ENCODE data around the gene ZNF578.

The ZNF578 gene

DNA sequence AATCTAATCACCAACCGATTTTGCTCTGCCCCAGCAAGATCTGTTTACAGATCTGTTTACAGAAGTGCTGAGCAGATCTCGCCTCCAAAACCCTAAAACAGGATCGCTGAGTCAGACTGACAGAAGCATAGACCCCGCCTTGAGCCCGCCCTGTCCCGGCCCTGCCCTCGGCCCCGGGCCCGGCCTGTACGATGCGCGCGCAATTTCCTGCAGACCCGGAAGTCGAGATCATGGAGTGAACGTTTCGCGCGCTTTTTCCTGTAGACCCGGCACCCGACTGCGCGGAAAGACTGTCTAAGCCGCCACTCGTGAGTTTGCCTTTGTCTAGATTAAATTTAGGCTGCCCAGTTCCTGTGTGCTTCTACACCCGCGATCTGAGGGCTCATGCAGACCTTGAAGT, 24.4 kb upstream of the ZNF578 start, which contains the start of gene ZNF534:
ZNF534 (plus strand) TSS at position 212 of the 400 bp plus-strand sequence. CDS start 2,327 bp downstream, outside the sequence.
- no peaks in the 10 kb centered on the region for H3K79me2 ChIP-seq (ENCODE audit: low read length)
- H3F3A ChIP-seq (ENCODE audit: insufficient read depth, low read length) = no peaks in the 10 kb centered on the region
- H3K27me3 ChIP-seq (replicated peaks; ENCODE audit: insufficient read depth, low read length) = no peaks in the 10 kb centered on the region
- no peaks in the 10 kb centered on the region for H3K9me2 ChIP-seq (replicated peaks; ENCODE audit: insufficient read depth, low read length)
- no peak for DNase-seq
- no peaks in the 10 kb centered on the region for H3K4me1 ChIP-seq (ENCODE audit: low read length)
- H3K27ac ChIP-seq (ENCODE audit: low read length) = no peak within 1 kb of the TSS
- H3K4me3 ChIP-seq (ENCODE audit: low read length) = no peak within 1 kb of the TSS
- no peak within 1 kb of the TSS for H2AFZ ChIP-seq (ENCODE audit: low read length)
- H3K4me2 ChIP-seq (ENCODE audit: low read depth, low read length) = no peak within 1 kb of the TSS
- H4K20me1 ChIP-seq (ENCODE audit: insufficient read depth, low read length) = no peaks in the 10 kb centered on the region
- H3K9me3 ChIP-seq (replicated peaks; ENCODE audit: insufficient read depth, low read length) = no peaks in the 10 kb centered on the region
- no peak within 1 kb of the TSS for H3K9ac ChIP-seq (ENCODE audit: low read length)
- no peaks in the 10 kb centered on the region for H3K36me3 ChIP-seq (replicated peaks; ENCODE audit: insufficient read depth, low read length)
- TF ChIP-seq EZH2phosphoT487 (IDR thresholded peaks at IDR 0.05; ENCODE audit: low read length) (no peak), EZH2 (optimal IDR thresholded peaks at IDR 0.05; ENCODE audit: low read depth, low read length) (no peak), CTCF (IDR thresholded peaks at IDR 0.05; ENCODE audit: low read length) (no peak)

DNA sequence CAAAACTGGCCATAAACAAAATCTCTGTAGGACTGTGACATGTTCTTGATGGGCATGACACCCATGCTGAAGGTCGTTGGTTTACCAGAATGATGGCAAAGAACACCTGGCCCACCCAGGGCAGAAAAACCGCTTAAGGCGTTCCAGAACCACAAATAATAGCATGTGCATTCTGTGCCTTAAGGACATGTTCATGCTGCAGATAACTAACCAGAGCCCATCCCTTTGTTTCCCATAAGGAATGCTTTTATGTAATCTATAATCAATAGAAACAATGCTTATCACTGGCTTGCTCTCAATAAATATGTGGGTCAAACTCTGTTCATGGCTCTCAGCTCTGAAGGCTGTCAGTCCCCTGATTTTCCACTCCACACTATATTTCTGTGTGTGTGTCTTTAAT, 11.2 kb upstream of the ZNF578 start:
- Histone ChIP-seq H3K9me2 (replicated peaks; ENCODE audit: insufficient read depth, low read length) (no peaks in the 10 kb centered on the region), H3K79me2 (ENCODE audit: low read length) (no peaks in the 10 kb centered on the region), H3K36me3 (replicated peaks; ENCODE audit: insufficient read depth, low read length) (no peaks in the 10 kb centered on the region), H3K4me2 (ENCODE audit: low read depth, low read length) (no peak overlapping the region), H3K9me3 (replicated peaks; ENCODE audit: insufficient read depth, low read length) (no peaks in the 10 kb centered on the region), H3K27me3 (replicated peaks; ENCODE audit: insufficient read depth, low read length) (no peaks in the 10 kb centered on the region), H2AFZ (ENCODE audit: low read length) (no peak overlapping the region), H4K20me1 (ENCODE audit: insufficient read depth, low read length) (no peaks in the 10 kb centered on the region), H3K4me1 (ENCODE audit: low read length) (no peaks in the 10 kb centered on the region), H3K4me3 (ENCODE audit: low read length) (no peak overlapping the region), H3K9ac (ENCODE audit: low read length) (no peak overlapping the region), H3K27ac (ENCODE audit: low read length) (no peak overlapping the region), H3F3A (ENCODE audit: insufficient read depth, low read length) (no peaks in the 10 kb centered on the region)
- TF ChIP-seq CTCF (IDR thresholded peaks at IDR 0.05; ENCODE audit: low read length) (no peak), EZH2phosphoT487 (IDR thresholded peaks at IDR 0.05; ENCODE audit: low read length) (no peak), EZH2 (optimal IDR thresholded peaks at IDR 0.05; ENCODE audit: low read depth, low read length) (no peak)
- no peak for DNase-seq

- Histone ChIP-seq H4K20me1 (ENCODE audit: insufficient read depth, low read length) (no peaks in the 10 kb centered on the region), H3K36me3 (replicated peaks; ENCODE audit: insufficient read depth, low read length) (no peaks in the 10 kb centered on the region), H3K27me3 (replicated peaks; ENCODE audit: insufficient read depth, low read length) (no peaks in the 10 kb centered on the region), H3K4me2 (ENCODE audit: low read depth, low read length) (no peak overlapping the region), H3K9me3 (replicated peaks; ENCODE audit: insufficient read depth, low read length) (no peaks in the 10 kb centered on the region), H3K79me2 (ENCODE audit: low read length) (no peaks in the 10 kb centered on the region), H2AFZ (ENCODE audit: low read length) (no peak overlapping the region), H3K27ac (ENCODE audit: low read length) (no peak overlapping the region), H3K9ac (ENCODE audit: low read length) (no peak overlapping the region), H3K9me2 (replicated peaks; ENCODE audit: insufficient read depth, low read length) (no peaks in the 10 kb centered on the region), H3K4me1 (ENCODE audit: low read length) (no peaks in the 10 kb centered on the region), H3K4me3 (ENCODE audit: low read length) (no peak overlapping the region), H3F3A (ENCODE audit: insufficient read depth, low read length) (no peaks in the 10 kb centered on the region)
- DNase-seq = no peak
- TF ChIP-seq EZH2 (optimal IDR thresholded peaks at IDR 0.05; ENCODE audit: low read depth, low read length) = no peak
- TF ChIP-seq CTCF (IDR thresholded peaks at IDR 0.05; ENCODE audit: low read length) = no peak
- TF ChIP-seq EZH2phosphoT487 (IDR thresholded peaks at IDR 0.05; ENCODE audit: low read length) = no peak
These were observed 8.8 kb upstream of the ZNF578 start for GRCh38 chr19:52444506-52444905.

Data from MM.1S (cell line).